Stimulated activated CD4-positive, alpha-beta T cell treated with anti-CD3 and anti-CD28 coated beads, Interleukin-4, amount 100 ng/mL, for 24 hours (primary cell): ENCODE results near the gene FKBP9.
"Not testable (repeated sequence)": the region's sequence is repeated elsewhere in the genome, so short reads cannot be mapped to it uniquely, and the experiment has no call there.

Experiments used
- DNase-seq: peaks from one replicate; pipeline ENCODE4 v3.0.0-alpha.2; 2020

The FKBP9 gene

GRCh38 chr7:32957326-32958045, at the start of gene FKBP9:
Gene FKBP9, plus strand, starts transcription at chr7:32957440. Its CDS starts 134 bp downstream, at chr7:32957574.
- no peak for DNase-seq

- no peak for DNase-seq
Observed at GRCh38 chr7:32910195-32910594, 47.0 kb upstream of the FKBP9 start.

- DNase-seq: no peak
Observed at GRCh38 chr7:32914184-32914583, 43.1 kb upstream of the FKBP9 start.

GRCh38 chr7:32915041-32915536, 42.2 kb upstream of the FKBP9 start:
- DNase-seq: peak; percentile 12

- no peak for DNase-seq
Observed at GRCh38 chr7:32916006-32916405, 41.2 kb upstream of the FKBP9 start.

- not testable (repeated sequence) for DNase-seq
Observed at GRCh38 chr7:32916994-32917393, 40.2 kb upstream of the FKBP9 start.

GRCh38 chr7:32921896-32922295, 35.3 kb upstream of the FKBP9 start:
- DNase-seq: no peak

GRCh38 chr7:32928785-32929298, 28.4 kb upstream of the FKBP9 start:
- DNase-seq: no peak

GRCh38 chr7:32929430-32930143, 27.7 kb upstream of the FKBP9 start:
- DNase-seq: no peak

- no peak for DNase-seq
Observed at GRCh38 chr7:32930378-32930777, 26.9 kb upstream of the FKBP9 start.

- DNase-seq: no peak
Observed at GRCh38 chr7:32935558-32935957, 21.7 kb upstream of the FKBP9 start.

GRCh38 chr7:32936689-32937088, 20.6 kb upstream of the FKBP9 start:
- DNase-seq: no peak

- DNase-seq: no peak
Observed at GRCh38 chr7:32937344-32938174, 19.7 kb upstream of the FKBP9 start.

- DNase-seq: no peak
Observed at GRCh38 chr7:32941181-32941580, 16.1 kb upstream of the FKBP9 start.

GRCh38 chr7:32941681-32942414, 15.4 kb upstream of the FKBP9 start:
- DNase-seq: no peak

GRCh38 chr7:32942415-32943251, 14.6 kb upstream of the FKBP9 start:
- DNase-seq: peak; percentile 67

- no peak for DNase-seq
Observed at GRCh38 chr7:32943252-32944030, 13.8 kb upstream of the FKBP9 start.

- DNase-seq: no peak
Observed at GRCh38 chr7:32947420-32947983, 9.7 kb upstream of the FKBP9 start.

- no peak for DNase-seq
Observed at GRCh38 chr7:32948202-32948601, 9.0 kb upstream of the FKBP9 start.

- DNase-seq: no peak
Observed at GRCh38 chr7:32952876-32953275, 4.4 kb upstream of the FKBP9 start.
